Fibroblast of lung (primary cell): Measurements from ENCODE around the gene TAF1L. TPM values are rescaled to one million over a fixed set of nuclear protein-coding genes. Genes with fewer than 3 reads are reported as not detected.

Experiments
- DNase-seq, 2 donors: peaks; one replicate each; pipeline versions ENCODE4 v3.0.0 to v3.0.0-alpha.2; 2010; ENCODE audit warnings: low read depth in 2 of 2
- H2AFZ ChIP-seq: 2 replicates; pipeline ENCODE4 v1.5.1; 2012; ENCODE audit warnings: low read length, control low read depth, inconsistent platforms
- H3K27ac ChIP-seq: 2 replicates; pipeline ENCODE4 v1.5.1; 2011; ENCODE audit warnings: low read length, control low read depth; ENCODE audit not compliant: insufficient read depth
- H3K27me3 ChIP-seq: 2 replicates; pipeline ENCODE4 v1.5.1; 2011; ENCODE audit warnings: mild to moderate bottlenecking, low read length; ENCODE audit not compliant: control insufficient read depth, insufficient read depth
- H3K36me3 ChIP-seq: 2 replicates; pipeline ENCODE4 v1.5.1; 2011; ENCODE audit warnings: low read length; ENCODE audit not compliant: control insufficient read depth, insufficient read depth
- H3K4me1 ChIP-seq: 2 replicates; pipeline ENCODE4 v1.5.1; 2011; ENCODE audit warnings: low read length; ENCODE audit not compliant: control insufficient read depth, insufficient read depth; ENCODE audit errors: extremely low read depth
- H3K4me2 ChIP-seq: 2 replicates; pipeline ENCODE4 v1.5.1; 2011; ENCODE audit warnings: low read length, control low read depth; ENCODE audit not compliant: insufficient read depth; ENCODE audit errors: extremely low read depth
- H3K4me3 ChIP-seq, 4 experiments: fragments of 200-600 bp in 1 of 4; sonication (generic) in 1 of 4; replicated peaks in 1 of 4; 2 replicates each; pipeline ENCODE4 v1.5.1; 2011 to 2016; ENCODE audit warnings: low read length in 4 of 4, low read depth in 3 of 4, mild to moderate bottlenecking in 3 of 4, control low read depth in 2 of 4, inconsistent platforms in 1 of 4, mixed read lengths in 1 of 4; ENCODE audit not compliant: insufficient read depth in 1 of 4; ENCODE audit errors: control extremely low read depth in 1 of 4
- H3K79me2 ChIP-seq: 2 replicates; pipeline ENCODE4 v1.5.1; 2012; ENCODE audit warnings: mild to moderate bottlenecking, low read length, inconsistent platforms; ENCODE audit not compliant: control insufficient read depth, insufficient read depth
- H3K9ac ChIP-seq: 2 replicates; pipeline ENCODE4 v1.5.1; 2011; ENCODE audit warnings: mild to moderate bottlenecking, low read length, control low read depth; ENCODE audit not compliant: insufficient read depth
- H3K9me3 ChIP-seq: 2 replicates; pipeline ENCODE4 v1.5.1; 2012; ENCODE audit warnings: low read depth, low read length; ENCODE audit not compliant: control insufficient read depth, insufficient read depth
- H4K20me1 ChIP-seq: 2 replicates; pipeline ENCODE4 v1.5.1; 2011; ENCODE audit warnings: low read length; ENCODE audit not compliant: control insufficient read depth, insufficient read depth; ENCODE audit errors: extremely low read depth
- CTCF ChIP-seq, 2 donors: IDR thresholded peaks in 1 of 2; conservative IDR thresholded peaks in 1 of 2; 1 replicate in 1 of 2; 2 replicates in 1 of 2; pipeline ENCODE4 v1.5.1; 2011 to 2012; ENCODE audit warnings: low read length in 2 of 2, control low read depth in 1 of 2, inconsistent platforms in 1 of 2, low read depth in 1 of 2, mild to moderate bottlenecking in 1 of 2
- EZH2 ChIP-seq: IDR thresholded peaks from 2 replicates; pipeline ENCODE4 v1.5.1; 2012; ENCODE audit warnings: low read length, control low read depth, mild to moderate bottlenecking; ENCODE audit errors: missing control alignments
- polyA plus RNA-seq, 2 donors: library from polyadenylated mRNA; depleted of rRNA in 1 of 2; stranded (reverse) in 1 of 2; unstranded in 1 of 2; fragments of >200 nt; gene quantifications; 2 replicates each; pipeline ENCODE4 v1.2.1, GENCODE V29; 2011 to 2012; ENCODE audit warnings: missing spikeins in 1 of 2
- total RNA-seq: library from RNA; depleted of rRNA; stranded (reverse); fragments of >200 nt; gene quantifications from 2 replicates; pipeline ENCODE4 v1.2.1, GENCODE V29; 2014

Gene TAF1L
- total and polyA plus RNA-seq, 2 donors (not counting 1 experiment from before 2014, with no cell fraction given), result under 0.01 TPM; not detected in 1

GRCh38 chr9:32622948-32623347 is 12.5 kb downstream of the TAF1L start:
- TF ChIP-seq EZH2 (no peak), CTCF (conservative IDR thresholded peaks at IDR 0.05 in 1 of 2, IDR thresholded peaks at IDR 0.05 in 1 of 2; ENCODE audit: low read depth in 1 of 2, low read length in 2 of 2) (no peak)
- no peaks in the 10 kb centered on the region for H3K4me1 ChIP-seq
- no peaks in the 10 kb centered on the region for H3K36me3 ChIP-seq
- no peaks in the 10 kb centered on the region for H3K9me3 ChIP-seq
- H3K27ac ChIP-seq, result no peak overlapping the region
- no peak overlapping the region for H3K4me2 ChIP-seq
- DNase-seq, result no peak
- H3K79me2 ChIP-seq, result no peaks in the 10 kb centered on the region
- H3K27me3 ChIP-seq, result no peaks in the 10 kb centered on the region
- H3K4me3 ChIP-seq, result no peak overlapping the region
- H3K9ac ChIP-seq, result no peak overlapping the region
- no peaks in the 10 kb centered on the region for H4K20me1 ChIP-seq
- no peak overlapping the region for H2AFZ ChIP-seq

GRCh38 chr9:32618261-32618660 is 17.2 kb downstream of the TAF1L start:
- no peak for DNase-seq
- Histone ChIP-seq H4K20me1 (no peaks in the 10 kb centered on the region), H3K4me3 (no peak overlapping the region), H3K36me3 (no peaks in the 10 kb centered on the region), H3K27ac (no peak overlapping the region), H3K4me1 (no peaks in the 10 kb centered on the region), H3K9me3 (no peaks in the 10 kb centered on the region), H3K9ac (no peak overlapping the region), H3K4me2 (no peak overlapping the region), H3K27me3 (no peaks in the 10 kb centered on the region), H3K79me2 (no peaks in the 10 kb centered on the region), H2AFZ (no peak overlapping the region)
- no peak for TF ChIP-seq CTCF (conservative IDR thresholded peaks at IDR 0.05 in 1 of 2, IDR thresholded peaks at IDR 0.05 in 1 of 2; ENCODE audit: low read depth in 1 of 2, low read length in 2 of 2)
- no peak for TF ChIP-seq EZH2

- Histone ChIP-seq H3K27me3 (no peaks in the 10 kb centered on the region), H3K27ac (no peak overlapping the region), H3K4me1 (no peaks in the 10 kb centered on the region), H4K20me1 (no peaks in the 10 kb centered on the region), H3K79me2 (no peaks in the 10 kb centered on the region), H3K4me2 (no peak overlapping the region), H3K9ac (no peak overlapping the region), H2AFZ (no peak overlapping the region), H3K4me3 (no peak overlapping the region), H3K36me3 (no peaks in the 10 kb centered on the region), H3K9me3 (no peaks in the 10 kb centered on the region)
- no peak for DNase-seq
- TF ChIP-seq CTCF (conservative IDR thresholded peaks at IDR 0.05 in 1 of 2, IDR thresholded peaks at IDR 0.05 in 1 of 2; ENCODE audit: low read depth in 1 of 2, low read length in 2 of 2) (no peak), EZH2 (no peak)
Observed at GRCh38 chr9:32606811-32607210, 28.7 kb downstream of the TAF1L start.
